Keratinocyte (primary cell): ENCODE measurements around the gene LEP. TPM values are rescaled to one million over a fixed set of nuclear protein-coding genes. Genes with fewer than 3 reads are reported as not detected.

Experiments used
- DNase-seq: peaks from one replicate; pipeline ENCODE4 v3.0.0-alpha.2; 2011; ENCODE audit warnings: low read depth, missing footprints, low spot score
- FAIRE-seq: peaks from 2 replicates; lab custom pipeline; 2011; peaks lifted over from hg19 to GRCh38; lab: Jason Lieb, UNC
- H2AFZ ChIP-seq: 2 replicates; pipeline ENCODE4 v1.6.0; 2012; ENCODE audit warnings: low read length, control low read depth, inconsistent platforms; ENCODE audit not compliant: control insufficient read depth
- H3K27ac ChIP-seq: 2 replicates; pipeline ENCODE4 v1.5.1; 2011; ENCODE audit warnings: low read length; ENCODE audit not compliant: control insufficient read depth, insufficient read depth
- H3K27me3 ChIP-seq: 3 replicates; pipeline ENCODE4 v1.6.0; 2011; ENCODE audit warnings: low read length; ENCODE audit not compliant: control insufficient read depth, insufficient read depth; ENCODE audit errors: extremely low read depth
- H3K36me3 ChIP-seq, 2 experiments: 2 replicates in 1 of 2; 3 replicates in 1 of 2; pipeline ENCODE4 v1.5.1; 2011; ENCODE audit warnings: low read length in 2 of 2, mild to moderate bottlenecking in 1 of 2; ENCODE audit not compliant: control insufficient read depth in 2 of 2, insufficient read depth in 2 of 2; ENCODE audit errors: extremely low read depth in 1 of 2
- H3K4me1 ChIP-seq: 3 replicates; pipeline ENCODE4 v1.5.1; 2011; ENCODE audit warnings: low read length; ENCODE audit not compliant: control insufficient read depth, insufficient read depth; ENCODE audit errors: extremely low read depth
- H3K4me2 ChIP-seq: 3 replicates; pipeline ENCODE4 v1.6.0; 2011; ENCODE audit warnings: low read depth, low read length; ENCODE audit not compliant: control insufficient read depth, insufficient read depth; ENCODE audit errors: extremely low read depth
- H3K4me3 ChIP-seq, 3 experiments: fragments of 200-600 bp in 1 of 3; sonication (generic) in 1 of 3; 2 replicates in 2 of 3; 3 replicates in 1 of 3; pipeline ENCODE4 v1.5.1; 2011 to 2016; ENCODE audit warnings: low read length in 3 of 3, mild to moderate bottlenecking in 3 of 3, control low read depth in 2 of 3, inconsistent platforms in 1 of 3, low read depth in 1 of 3, mixed read lengths in 1 of 3, mixed run types in 1 of 3, moderate library complexity in 1 of 3; ENCODE audit not compliant: control insufficient read depth in 2 of 3, insufficient read depth in 2 of 3; ENCODE audit errors: extremely low read depth in 1 of 3
- H3K79me2 ChIP-seq: 2 replicates; pipeline ENCODE4 v1.6.0; 2012; ENCODE audit warnings: low read length; ENCODE audit not compliant: control insufficient read depth, insufficient read depth
- H3K9ac ChIP-seq: 3 replicates; pipeline ENCODE4 v1.6.0; 2011; ENCODE audit warnings: low read length; ENCODE audit not compliant: control insufficient read depth, insufficient read depth; ENCODE audit errors: extremely low read depth
- H3K9me1 ChIP-seq: 3 replicates; pipeline ENCODE4 v1.6.0; 2011; ENCODE audit warnings: low read length; ENCODE audit not compliant: control insufficient read depth, insufficient read depth; ENCODE audit errors: extremely low read depth
- H3K9me3 ChIP-seq: 2 replicates; pipeline ENCODE4 v1.5.1; 2012; ENCODE audit warnings: low read depth, low read length; ENCODE audit not compliant: control insufficient read depth
- H4K20me1 ChIP-seq: 3 replicates; pipeline ENCODE4 v1.6.0; 2011; ENCODE audit warnings: low read length; ENCODE audit not compliant: control insufficient read depth, insufficient read depth; ENCODE audit errors: extremely low read depth
- EZH2 ChIP-seq: IDR thresholded peaks from one replicate; pipeline ENCODE4 v1.6.1; 2012; ENCODE audit warnings: inconsistent platforms, mild to moderate bottlenecking, low read length, moderate library complexity
- dilution Hi-C: fragments of 300-500 bp; cut with MboI; formaldehyde crosslinking; loops from one replicate; pipeline ENCODE4 v1.7.0; 2020; ENCODE audit warnings: low sequenced_read_pairs; ENCODE audit not compliant: extremely low pct_ligation_motif_present
- polyA plus RNA-seq, 5 experiments: library from polyadenylated mRNA; depleted of rRNA in 3 of 5; stranded (reverse) in 3 of 5; stranded (forward) in 1 of 5; unstranded in 1 of 5; fragments of >200 nt; gene quantifications; 1 replicate in 1 of 5; 2 replicates in 3 of 5; 3 replicates in 1 of 5; pipeline versions ENCODE4 v1.2.1 to v1.2.3, GENCODE V29; 2011 to 2012; ENCODE audit warnings: missing spikeins in 2 of 5, low read depth in 1 of 5, low replicate concordance in 1 of 5
- TF ChIP-seq, protein P1 (sequence below), 3 experiments: IDR thresholded peaks in 1 of 3; conservative IDR thresholded peaks in 1 of 3; optimal IDR thresholded peaks in 1 of 3; 2 replicates in 2 of 3; 3 replicates in 1 of 3; pipeline versions ENCODE3 to v1.5.1; 2011; ENCODE audit warnings: low read length in 3 of 3, mild to moderate bottlenecking in 3 of 3, moderate library complexity in 2 of 3, control low read depth in 1 of 3, inconsistent platforms in 1 of 3; ENCODE audit not compliant: insufficient read depth in 2 of 3; ENCODE audit errors: extremely low read depth in 1 of 3

Gene LEP
- polyA plus RNA-seq, 1 donor (not counting 4 experiments of a cell fraction or from before 2014, with no cell fraction given), result 0.10 TPM

DNA sequence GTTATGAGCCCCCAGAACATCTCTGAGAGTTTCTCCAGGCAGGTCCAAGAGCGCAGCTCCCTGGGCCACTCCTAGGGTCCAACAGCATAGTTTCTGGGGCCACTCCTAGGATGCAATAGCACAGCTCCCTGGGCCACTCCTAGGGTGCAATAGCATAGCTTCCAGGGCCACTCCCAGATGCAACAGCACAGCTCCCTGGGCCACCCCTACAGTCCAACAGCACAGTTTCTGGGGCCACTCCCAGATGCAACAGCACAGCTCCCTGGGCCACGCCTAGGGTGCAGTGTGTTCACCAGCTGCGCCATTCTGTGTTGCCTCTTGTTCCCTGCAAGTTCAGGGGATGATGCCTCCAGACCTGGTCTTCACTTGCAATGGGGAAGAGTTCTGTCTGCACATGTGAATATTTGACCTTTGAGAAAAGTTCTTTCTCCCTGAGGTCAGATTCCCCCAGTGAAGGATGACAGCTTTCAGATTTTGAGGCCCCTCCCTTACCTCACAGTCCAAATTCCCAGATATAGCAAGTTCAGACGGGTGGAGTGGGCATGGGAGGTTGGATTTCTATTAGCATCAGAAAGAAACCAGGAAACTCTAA is 43.0 kb upstream of the LEP start:
- Histone ChIP-seq H3K9me1 (no peaks in the 10 kb centered on the region), H3K4me3 (no peak overlapping the region), H3K27me3 (peaks cover 29% of the 10 kb centered on the region), H3K4me1 (no peaks in the 10 kb centered on the region), H3K79me2 (no peaks in the 10 kb centered on the region), H3K9ac (no peak overlapping the region), H2AFZ (no peak overlapping the region), H3K9me3 (peaks cover 3% of the 10 kb centered on the region), H3K4me2 (no peak overlapping the region), H3K36me3 (no peaks in the 10 kb centered on the region), H4K20me1 (no peaks in the 10 kb centered on the region), H3K27ac (no peak overlapping the region)
- peak; percentile 60 for FAIRE-seq
- dilution Hi-C loops, result no loop called here
- TF ChIP-seq EZH2, result no peak
- TF ChIP-seq, protein P1, sequence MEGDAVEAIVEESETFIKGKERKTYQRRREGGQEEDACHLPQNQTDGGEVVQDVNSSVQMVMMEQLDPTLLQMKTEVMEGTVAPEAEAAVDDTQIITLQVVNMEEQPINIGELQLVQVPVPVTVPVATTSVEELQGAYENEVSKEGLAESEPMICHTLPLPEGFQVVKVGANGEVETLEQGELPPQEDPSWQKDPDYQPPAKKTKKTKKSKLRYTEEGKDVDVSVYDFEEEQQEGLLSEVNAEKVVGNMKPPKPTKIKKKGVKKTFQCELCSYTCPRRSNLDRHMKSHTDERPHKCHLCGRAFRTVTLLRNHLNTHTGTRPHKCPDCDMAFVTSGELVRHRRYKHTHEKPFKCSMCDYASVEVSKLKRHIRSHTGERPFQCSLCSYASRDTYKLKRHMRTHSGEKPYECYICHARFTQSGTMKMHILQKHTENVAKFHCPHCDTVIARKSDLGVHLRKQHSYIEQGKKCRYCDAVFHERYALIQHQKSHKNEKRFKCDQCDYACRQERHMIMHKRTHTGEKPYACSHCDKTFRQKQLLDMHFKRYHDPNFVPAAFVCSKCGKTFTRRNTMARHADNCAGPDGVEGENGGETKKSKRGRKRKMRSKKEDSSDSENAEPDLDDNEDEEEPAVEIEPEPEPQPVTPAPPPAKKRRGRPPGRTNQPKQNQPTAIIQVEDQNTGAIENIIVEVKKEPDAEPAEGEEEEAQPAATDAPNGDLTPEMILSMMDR (optimal IDR thresholded peaks at IDR 0.05 in 1 of 3, IDR thresholded peaks at IDR 0.05 in 1 of 3, conservative IDR thresholded peaks at IDR 0.05 in 1 of 3; ENCODE audit: extremely low read depth in 1 of 3, insufficient read depth in 2 of 3, low read length in 3 of 3), result peak in 1 of 3 experiments; percentile 8
- no peak for DNase-seq

DNA sequence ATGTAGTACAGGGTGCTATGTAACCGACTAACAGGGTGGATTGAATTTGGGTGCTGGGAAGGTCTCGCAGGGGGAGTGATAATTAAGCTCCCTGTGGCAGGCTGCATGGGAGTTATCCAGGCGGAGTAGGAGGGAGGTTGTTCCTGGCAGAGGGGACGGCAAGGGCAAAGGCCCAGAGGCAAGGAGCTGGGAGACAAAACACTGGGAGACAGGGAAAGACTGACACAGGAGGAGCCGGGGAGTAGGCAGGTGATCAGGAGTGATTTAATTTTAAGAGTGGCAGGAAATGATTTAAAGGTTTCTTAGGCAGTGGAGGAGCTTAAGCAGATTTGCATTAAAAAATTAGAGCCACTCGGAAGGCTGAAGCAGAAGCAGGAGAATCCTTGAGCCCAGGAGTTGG is 40.7 kb upstream of the LEP start:
- Histone ChIP-seq H3K4me1 (no peaks in the 10 kb centered on the region), H3K79me2 (no peaks in the 10 kb centered on the region), H3K9me1 (no peaks in the 10 kb centered on the region), H3K4me3 (no peak overlapping the region), H4K20me1 (no peaks in the 10 kb centered on the region), H3K36me3 (no peaks in the 10 kb centered on the region), H3K27me3 (peaks cover 42% of the 10 kb centered on the region), H3K9ac (no peak overlapping the region), H3K27ac (no peak overlapping the region), H2AFZ (no peak overlapping the region), H3K9me3 (no peaks in the 10 kb centered on the region), H3K4me2 (no peak overlapping the region)
- DNase-seq (no peak), FAIRE-seq (no peak)
- dilution Hi-C loops, result no loop called here
- TF ChIP-seq, protein P1 (optimal IDR thresholded peaks at IDR 0.05 in 1 of 3, IDR thresholded peaks at IDR 0.05 in 1 of 3, conservative IDR thresholded peaks at IDR 0.05 in 1 of 3; ENCODE audit: extremely low read depth in 1 of 3, insufficient read depth in 2 of 3, low read length in 3 of 3), result no peak
- no peak for TF ChIP-seq EZH2
